Pulmonary artery endothelial cell (primary cell): ENCODE data around the gene NUPR2. TPM values are rescaled to one million over a fixed set of nuclear protein-coding genes. Genes with fewer than 3 reads are reported as not detected.
"Not testable (repeated sequence)": the region's sequence is repeated elsewhere in the genome, so short reads cannot be mapped to it uniquely, and the experiment has no call there.

Experiments
- DNase-seq: peaks from one replicate; pipeline ENCODE4 v3.0.0-alpha.2; 2011; ENCODE audit warnings: low read depth, low spot score
- total RNA-seq: library from RNA; depleted of rRNA; stranded (reverse); fragments of >200 nt; gene quantifications from 2 replicates; pipeline ENCODE4 v1.2.3, GENCODE V29; 2014

Gene NUPR2
- not detected in 2 replicates for total RNA-seq

- no peak for DNase-seq
Measured at GRCh38 chr7:56115852-56116538, at the start of gene NUPR2. Gene NUPR2, minus strand, starts transcription at chr7:56116417. Its CDS starts 103 bp downstream, at chr7:56116314.

GRCh38 chr7:56157238-56157790, 41.1 kb upstream of the NUPR2 start:
- DNase-seq: no peak

- not testable (repeated sequence) for DNase-seq
Measured at GRCh38 chr7:56131062-56131461, 14.8 kb upstream of the NUPR2 start.

GRCh38 chr7:56127241-56127975, 11.2 kb upstream of the NUPR2 start:
- DNase-seq: no peak

- no peak for DNase-seq
Measured at GRCh38 chr7:56125831-56126230, 9.6 kb upstream of the NUPR2 start.

- no peak for DNase-seq
Measured at GRCh38 chr7:56124981-56125380, 8.8 kb upstream of the NUPR2 start.

- no peak for DNase-seq
Measured at GRCh38 chr7:56121440-56121839, 5.2 kb upstream of the NUPR2 start.

- DNase-seq: not testable (repeated sequence)
Measured at GRCh38 chr7:56112244-56112643, 4.0 kb downstream of the NUPR2 start.

GRCh38 chr7:56110611-56111010, 5.6 kb downstream of the NUPR2 start:
- no peak for DNase-seq

GRCh38 chr7:56107954-56108258, 8.3 kb downstream of the NUPR2 start:
- no peak for DNase-seq

GRCh38 chr7:56106108-56107073, 9.8 kb downstream of the NUPR2 start, which contains the start of gene CHCHD2:
Gene CHCHD2, minus strand, starts transcription at chr7:56106476. Its CDS starts 63 bp downstream, at chr7:56106413.
- peak; percentile 97 for DNase-seq

GRCh38 chr7:56105508-56105907, 10.7 kb downstream of the NUPR2 start:
- DNase-seq: no peak

GRCh38 chr7:56104138-56104537, 12.1 kb downstream of the NUPR2 start:
- DNase-seq: not testable (repeated sequence)

GRCh38 chr7:56099653-56100052, 16.6 kb downstream of the NUPR2 start:
- no peak for DNase-seq

GRCh38 chr7:56098187-56099008, 17.8 kb downstream of the NUPR2 start:
- DNase-seq: not testable (repeated sequence)

- DNase-seq: no peak
Measured at GRCh38 chr7:56097700-56098099, 18.5 kb downstream of the NUPR2 start.

GRCh38 chr7:56092789-56093531, 23.3 kb downstream of the NUPR2 start, which contains the start of gene PHKG1:
Gene PHKG1, minus strand, starts transcription at chr7:56092952. Its CDS starts 4,011 bp downstream, at chr7:56088941.
- DNase-seq: peak; percentile 43

GRCh38 chr7:56092388-56092787, 23.8 kb downstream of the NUPR2 start:
- DNase-seq: not testable (repeated sequence)

GRCh38 chr7:56091591-56091990, 24.6 kb downstream of the NUPR2 start:
- DNase-seq: no peak

GRCh38 chr7:56087445-56087844, 28.8 kb downstream of the NUPR2 start:
- DNase-seq: no peak
